HL-60 (cell line): ENCODE measurements around the gene QRICH1.

Experiments used
- DNase-seq, 2 experiments: peaks; one replicate each; pipeline ENCODE4 v3.0.0-alpha.2; 2010 to 2020; ENCODE audit warnings: low read depth in 1 of 2, low spot score in 1 of 2
- H3K27ac ChIP-seq: fragments of 250-450 bp; sonication (Bioruptor Pico); replicated peaks from 2 replicates; pipeline ENCODE4 v1.5.1; 2020; ENCODE audit warnings: mild to moderate bottlenecking, moderate library complexity
- H3K27me3 ChIP-seq: fragments of 250-450 bp; sonication (Bioruptor Pico); 2 replicates; pipeline ENCODE4 v1.5.1; 2021; ENCODE audit warnings: mild to moderate bottlenecking, moderate library complexity; ENCODE audit not compliant: insufficient read depth, poor library complexity, severe bottlenecking
- H3K4me3 ChIP-seq: replicated peaks from 2 replicates; pipeline ENCODE4 v1.5.1; 2011; ENCODE audit warnings: mild to moderate bottlenecking, control low read depth, low read length; ENCODE audit not compliant: insufficient read depth
- GABPA ChIP-seq: IDR thresholded peaks from 2 replicates; pipeline ENCODE4 v1.6.1; 2012; ENCODE audit warnings: low read depth
- POLR2AphosphoS5 ChIP-seq: IDR thresholded peaks from 2 replicates; pipeline ENCODE4 v1.6.1; 2012; ENCODE audit warnings: low read depth
- SPI1 ChIP-seq: IDR thresholded peaks from 2 replicates; pipeline ENCODE4 v1.6.1; 2012; ENCODE audit warnings: low read depth, mild to moderate bottlenecking, borderline replicate concordance
- TF ChIP-seq, protein P1 (sequence below): IDR thresholded peaks from 2 replicates; pipeline ENCODE4 v1.6.1; 2012; ENCODE audit warnings: low read depth; ENCODE audit not compliant: insufficient replicate concordance
- TF ChIP-seq, protein P2 (sequence below): IDR thresholded peaks from one replicate; pipeline ENCODE4 v1.5.1; 2011; ENCODE audit warnings: low read length, control low read depth, inconsistent platforms; ENCODE audit not compliant: insufficient read depth

QRICH1 gene

DNA sequence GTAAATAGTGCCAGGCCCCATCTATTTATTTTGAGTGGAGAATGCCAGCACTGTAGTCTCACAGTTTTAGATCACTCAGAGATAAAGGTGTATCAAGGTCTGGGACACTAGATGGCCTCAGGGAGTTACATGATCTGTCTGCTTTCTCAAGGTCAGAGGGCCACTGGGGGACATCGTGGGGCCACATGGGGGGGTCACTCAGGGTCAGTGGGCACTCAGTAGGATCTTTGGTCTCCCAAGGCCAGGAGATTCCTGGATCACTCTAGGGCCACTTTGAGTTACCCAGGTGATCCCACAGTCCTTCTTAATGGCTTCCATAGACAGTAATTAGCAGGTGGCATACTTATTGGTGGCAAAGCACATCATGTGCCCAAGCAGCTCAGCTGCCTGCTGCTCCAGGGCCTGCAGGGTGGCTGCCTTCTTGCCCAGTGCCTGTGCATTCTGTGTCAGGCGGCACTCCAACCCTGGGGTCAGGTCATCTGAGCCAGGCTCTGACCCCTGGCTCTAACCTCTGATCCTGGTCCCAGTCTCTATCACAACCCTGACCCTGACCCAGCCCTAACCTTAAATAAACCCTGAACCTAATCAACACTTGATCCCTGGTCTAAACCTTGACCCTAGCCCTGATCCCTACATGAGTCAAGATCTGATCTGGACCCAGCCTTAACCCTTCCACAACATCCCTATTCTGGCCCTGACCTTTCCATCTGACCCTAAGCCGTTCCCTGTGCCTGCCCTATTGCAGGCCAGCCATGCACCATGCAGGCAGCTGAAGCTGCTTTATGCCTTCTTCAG is 40.8 kb upstream of the QRICH1 start:
- TF ChIP-seq, protein P1, sequence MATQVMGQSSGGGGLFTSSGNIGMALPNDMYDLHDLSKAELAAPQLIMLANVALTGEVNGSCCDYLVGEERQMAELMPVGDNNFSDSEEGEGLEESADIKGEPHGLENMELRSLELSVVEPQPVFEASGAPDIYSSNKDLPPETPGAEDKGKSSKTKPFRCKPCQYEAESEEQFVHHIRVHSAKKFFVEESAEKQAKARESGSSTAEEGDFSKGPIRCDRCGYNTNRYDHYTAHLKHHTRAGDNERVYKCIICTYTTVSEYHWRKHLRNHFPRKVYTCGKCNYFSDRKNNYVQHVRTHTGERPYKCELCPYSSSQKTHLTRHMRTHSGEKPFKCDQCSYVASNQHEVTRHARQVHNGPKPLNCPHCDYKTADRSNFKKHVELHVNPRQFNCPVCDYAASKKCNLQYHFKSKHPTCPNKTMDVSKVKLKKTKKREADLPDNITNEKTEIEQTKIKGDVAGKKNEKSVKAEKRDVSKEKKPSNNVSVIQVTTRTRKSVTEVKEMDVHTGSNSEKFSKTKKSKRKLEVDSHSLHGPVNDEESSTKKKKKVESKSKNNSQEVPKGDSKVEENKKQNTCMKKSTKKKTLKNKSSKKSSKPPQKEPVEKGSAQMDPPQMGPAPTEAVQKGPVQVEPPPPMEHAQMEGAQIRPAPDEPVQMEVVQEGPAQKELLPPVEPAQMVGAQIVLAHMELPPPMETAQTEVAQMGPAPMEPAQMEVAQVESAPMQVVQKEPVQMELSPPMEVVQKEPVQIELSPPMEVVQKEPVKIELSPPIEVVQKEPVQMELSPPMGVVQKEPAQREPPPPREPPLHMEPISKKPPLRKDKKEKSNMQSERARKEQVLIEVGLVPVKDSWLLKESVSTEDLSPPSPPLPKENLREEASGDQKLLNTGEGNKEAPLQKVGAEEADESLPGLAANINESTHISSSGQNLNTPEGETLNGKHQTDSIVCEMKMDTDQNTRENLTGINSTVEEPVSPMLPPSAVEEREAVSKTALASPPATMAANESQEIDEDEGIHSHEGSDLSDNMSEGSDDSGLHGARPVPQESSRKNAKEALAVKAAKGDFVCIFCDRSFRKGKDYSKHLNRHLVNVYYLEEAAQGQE = no peak
- TF ChIP-seq GABPA (no peak), SPI1 (no peak), POLR2AphosphoS5 (no peak)
- TF ChIP-seq, protein P2, sequence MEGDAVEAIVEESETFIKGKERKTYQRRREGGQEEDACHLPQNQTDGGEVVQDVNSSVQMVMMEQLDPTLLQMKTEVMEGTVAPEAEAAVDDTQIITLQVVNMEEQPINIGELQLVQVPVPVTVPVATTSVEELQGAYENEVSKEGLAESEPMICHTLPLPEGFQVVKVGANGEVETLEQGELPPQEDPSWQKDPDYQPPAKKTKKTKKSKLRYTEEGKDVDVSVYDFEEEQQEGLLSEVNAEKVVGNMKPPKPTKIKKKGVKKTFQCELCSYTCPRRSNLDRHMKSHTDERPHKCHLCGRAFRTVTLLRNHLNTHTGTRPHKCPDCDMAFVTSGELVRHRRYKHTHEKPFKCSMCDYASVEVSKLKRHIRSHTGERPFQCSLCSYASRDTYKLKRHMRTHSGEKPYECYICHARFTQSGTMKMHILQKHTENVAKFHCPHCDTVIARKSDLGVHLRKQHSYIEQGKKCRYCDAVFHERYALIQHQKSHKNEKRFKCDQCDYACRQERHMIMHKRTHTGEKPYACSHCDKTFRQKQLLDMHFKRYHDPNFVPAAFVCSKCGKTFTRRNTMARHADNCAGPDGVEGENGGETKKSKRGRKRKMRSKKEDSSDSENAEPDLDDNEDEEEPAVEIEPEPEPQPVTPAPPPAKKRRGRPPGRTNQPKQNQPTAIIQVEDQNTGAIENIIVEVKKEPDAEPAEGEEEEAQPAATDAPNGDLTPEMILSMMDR = no peak
- Histone ChIP-seq H3K27ac (no peak overlapping the region), H3K4me3 (no peak overlapping the region), H3K27me3 (no peaks in the 10 kb centered on the region)
- no peak for DNase-seq

DNA sequence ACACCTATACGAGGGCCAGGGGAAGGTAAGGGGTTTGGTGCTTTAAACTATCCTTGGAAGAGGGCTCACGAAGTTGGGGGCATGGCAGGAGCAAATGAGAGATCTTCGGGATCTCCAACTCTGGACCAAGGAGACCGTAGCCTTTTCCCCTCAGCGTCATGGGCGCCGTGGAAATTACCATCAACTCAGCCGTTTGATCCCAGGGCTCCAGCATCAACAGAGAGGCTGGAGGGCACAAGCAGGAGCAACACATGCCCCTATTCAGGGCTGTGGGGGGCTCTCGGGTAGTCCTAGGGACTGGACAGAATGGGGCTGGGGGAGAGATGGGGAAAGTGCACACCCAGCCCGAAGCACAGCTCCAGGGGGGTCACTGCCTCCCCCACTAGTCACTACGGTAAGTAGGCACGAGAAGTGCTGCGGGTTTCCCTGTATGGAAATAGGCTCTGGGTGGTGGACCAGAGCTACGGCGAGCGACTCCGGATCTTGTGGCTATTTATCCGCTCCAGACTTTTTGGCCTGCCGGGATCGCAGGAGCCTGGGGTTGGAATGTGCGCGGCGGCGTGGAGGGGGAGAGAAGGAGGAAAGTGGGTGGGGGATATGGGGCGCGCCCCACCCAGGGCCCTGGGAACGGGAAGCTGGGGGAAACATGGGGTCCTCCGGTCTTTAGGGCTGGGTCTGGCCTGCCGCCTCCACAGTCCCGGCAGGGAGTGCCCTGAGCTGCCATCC is 39.5 kb upstream of the QRICH1 start:
- Histone ChIP-seq H3K27me3 (no peaks in the 10 kb centered on the region), H3K27ac (no peak overlapping the region), H3K4me3 (peak overlapping the region; percentile 9; the same call in 1 of the 2 replicates)
- no peak for DNase-seq
- TF ChIP-seq GABPA (no peak), POLR2AphosphoS5 (no peak), SPI1 (no peak)
- TF ChIP-seq, protein P1 = no peak
- TF ChIP-seq, protein P2 = no peak

DNA sequence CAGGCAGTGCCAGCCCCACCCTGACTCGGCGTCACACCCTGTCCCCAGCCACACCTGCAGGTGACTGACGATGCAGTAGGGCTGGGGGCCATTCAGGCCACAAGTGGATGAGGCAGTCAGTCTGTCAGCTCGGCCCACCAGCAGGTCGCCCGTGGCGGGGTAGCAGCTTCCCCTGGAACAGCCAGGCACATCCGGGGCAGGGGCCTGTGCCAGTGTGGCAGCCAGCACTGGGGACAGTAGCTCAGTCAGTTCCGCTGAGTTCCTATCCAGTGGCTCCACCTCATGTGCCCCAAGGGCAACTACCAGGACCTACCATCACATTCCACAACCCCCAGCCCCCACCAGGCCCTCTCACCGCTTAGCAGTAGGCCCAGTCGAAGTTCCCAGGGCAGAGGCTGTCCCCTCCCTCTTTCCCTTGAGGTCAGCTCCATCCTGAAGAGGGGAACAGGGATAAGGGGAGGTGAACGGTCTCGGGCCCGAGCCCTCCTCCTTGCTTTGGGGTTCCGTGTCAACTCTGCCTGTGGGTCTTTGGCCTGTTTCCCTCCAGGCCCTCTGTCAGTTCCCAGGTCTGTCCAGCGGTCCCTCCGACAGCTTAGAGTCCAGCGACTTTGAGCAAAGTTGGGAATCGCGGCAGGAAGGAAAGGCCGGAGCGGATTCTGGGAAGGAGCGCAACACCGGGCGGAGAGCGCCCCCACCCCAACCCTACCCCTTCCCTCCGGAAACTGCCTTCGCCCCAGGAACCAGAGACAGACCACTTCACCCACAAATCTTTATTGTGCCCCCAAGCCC is 38.8 kb upstream of the QRICH1 start, which contains the start of gene LAMB2:
LAMB2 (minus strand) TSS at position 614 of the 789 bp plus-strand sequence; CDS start at position 431, 183 bp downstream.
- Histone ChIP-seq H3K4me3 (peak within 1 kb of the TSS; percentile 9; the same call in 1 of the 2 replicates), H3K27me3 (no peaks in the 10 kb centered on the region), H3K27ac (no peak within 1 kb of the TSS)
- TF ChIP-seq, protein P2 = no peak
- TF ChIP-seq, protein P1 = no peak
- TF ChIP-seq SPI1 (no peak), GABPA (no peak)
- no peak for DNase-seq
